Measurements from ENCODE around the gene PTPN9. TPM values are rescaled to one million over a fixed set of nuclear protein-coding genes. Genes with fewer than 3 reads are reported as not detected.
A peak's percentile ranks its signal among the peaks of the same experiment; 100 is the strongest.
"Not testable (repeated sequence)": the region's sequence is repeated elsewhere in the genome, so short reads cannot be mapped to it uniquely, and the experiment has no call there.

PTPN9 gene
- total RNA-seq, 1 experiment from 2014 or later: 42.2 TPM

GRCh38 chr15:75449585-75450306 is 129.4 kb downstream of the PTPN9 start:
- H3K27ac Mint-ChIP-seq: peak overlapping the region; percentile 95 to 99 (median 99); a peak in 4 of 7 replicates
- H3K27me3 ChIP-seq (ENCODE audit: insufficient read depth, low read length): no peaks in the 10 kb centered on the region
- H2AK5ac ChIP-seq (ENCODE audit: insufficient read length, low read length): no peak overlapping the region
- H3K4me2 ChIP-seq (ENCODE audit: insufficient read depth, insufficient read length, low read length): peak overlapping the region; percentile 53
- peaks cover 3 to 9% (median 9%) of the 10 kb centered on the region in 3 experiments; a peak in 5 of 7 replicates for H3K36me3 Mint-ChIP-seq (ENCODE audit: insufficient read depth in 1 of 3, low read depth in 3 of 3)
- no peak overlapping the region for H4K5ac ChIP-seq (ENCODE audit: insufficient read length, low read depth, low read length)
- H3K9me3 ChIP-seq (ENCODE audit: control insufficient read depth, low read depth, low read length): no peaks in the 10 kb centered on the region
- no peak overlapping the region for H2BK120ac ChIP-seq (ENCODE audit: low read depth, low read length, poor library complexity, severe bottlenecking)
- no peak overlapping the region for H3T11ph ChIP-seq (ENCODE audit: low read length)
- peaks cover 14 to 22% of the 10 kb centered on the region in 2 experiments for H3K4me1 Mint-ChIP-seq
- H4K91ac ChIP-seq (ENCODE audit: insufficient read length, low read depth, low read length): no peak overlapping the region
- peaks cover 3% of the 10 kb centered on the region for H3K79me1 ChIP-seq (ENCODE audit: insufficient read depth, low read depth, low read length, poor library complexity, severe bottlenecking)
- H3K27ac ChIP-seq (ENCODE audit: insufficient read length, low read depth, low read length): no peak overlapping the region
- WGBS (ENCODE audit: extremely low coverage, insufficient read length, low lambda C conversion rate): no CpG with 5 or more reads among the region's 14 CpGs
- H2BK15ac ChIP-seq (ENCODE audit: low read depth, low read length): no peak overlapping the region
- no peak for TF ChIP-seq CTCF (conservative IDR thresholded peaks at IDR 0.05)
- no peak overlapping the region for H3K4ac ChIP-seq (ENCODE audit: low read depth, low read length)
- H3K18ac ChIP-seq (ENCODE audit: insufficient read length, low read depth, low read length): no peak overlapping the region
- no peak overlapping the region for H2AFZ ChIP-seq (ENCODE audit: low read length)
- H3K79me2 ChIP-seq (ENCODE audit: insufficient read depth, low read length): peaks cover 35% of the 10 kb centered on the region; the same call in 1 of the 2 replicates
- H3K9ac ChIP-seq (ENCODE audit: extremely low read depth, insufficient read length, low read length): no peak overlapping the region
- H4K8ac ChIP-seq (replicated peaks; ENCODE audit: insufficient read length, low read depth, low read length): no peak overlapping the region
- H4K20me1 ChIP-seq (ENCODE audit: control insufficient read depth, insufficient read depth, insufficient read length): no peaks in the 10 kb centered on the region
- DNase-seq: no peak
- peaks cover 18% of the 10 kb centered on the region for H3K23me2 ChIP-seq (ENCODE audit: insufficient read length, low read depth, low read length, poor library complexity, severe bottlenecking)
- no peak overlapping the region for H2BK20ac ChIP-seq (ENCODE audit: low read depth, low read length, poor library complexity, severe bottlenecking)
- peaks cover 4% of the 10 kb centered on the region for H3K27me3 Mint-ChIP-seq (ENCODE audit: low read depth)
- H3K56ac ChIP-seq (ENCODE audit: insufficient read length, low read depth, low read length): no peak overlapping the region
- no peak overlapping the region for H3K14ac ChIP-seq (ENCODE audit: insufficient read depth, low read length)
- peak overlapping the region; percentile 96 to 99 for H3K4me3 Mint-ChIP-seq
- no peak overlapping the region for H3K23ac ChIP-seq (ENCODE audit: insufficient read length, low read depth, low read length)
- H2BK5ac ChIP-seq (ENCODE audit: insufficient read length, low read length): no peak overlapping the region
- no peaks in the 10 kb centered on the region; a peak in 1 of 5 replicates for H3K9me3 Mint-ChIP-seq
- no peaks in the 10 kb centered on the region for H3K4me1 ChIP-seq (ENCODE audit: insufficient read depth, low read length)
- no peak overlapping the region for H2BK12ac ChIP-seq (ENCODE audit: insufficient read length, low read depth, low read length)

GRCh38 chr15:75448171-75448570 is 130.9 kb downstream of the PTPN9 start:
- H3K23ac ChIP-seq (ENCODE audit: insufficient read length, low read depth, low read length); H3K9ac ChIP-seq (ENCODE audit: extremely low read depth, insufficient read length, low read length); H2BK5ac ChIP-seq (ENCODE audit: insufficient read length, low read length); H3K4me3 Mint-ChIP-seq; H2AFZ ChIP-seq (ENCODE audit: low read length); H3K14ac ChIP-seq (ENCODE audit: insufficient read depth, low read length); H3K4me1 ChIP-seq (ENCODE audit: insufficient read depth, low read length); H2BK20ac ChIP-seq (ENCODE audit: low read depth, low read length, poor library complexity, severe bottlenecking); H4K5ac ChIP-seq (ENCODE audit: insufficient read length, low read depth, low read length); H3K4me2 ChIP-seq (ENCODE audit: insufficient read depth, insufficient read length, low read length); H3K27me3 ChIP-seq (ENCODE audit: insufficient read depth, low read length); H2BK120ac ChIP-seq (ENCODE audit: low read depth, low read length, poor library complexity, severe bottlenecking); H3K27me3 Mint-ChIP-seq (ENCODE audit: low read depth); H4K20me1 ChIP-seq (ENCODE audit: control insufficient read depth, insufficient read depth, insufficient read length); H4K8ac ChIP-seq (replicated peaks; ENCODE audit: insufficient read length, low read depth, low read length); H2BK15ac ChIP-seq (ENCODE audit: low read depth, low read length); H3K27ac ChIP-seq (ENCODE audit: insufficient read length, low read depth, low read length); H4K91ac ChIP-seq (ENCODE audit: insufficient read length, low read depth, low read length); H3K4ac ChIP-seq (ENCODE audit: low read depth, low read length); H3K56ac ChIP-seq (ENCODE audit: insufficient read length, low read depth, low read length); H3K9me3 ChIP-seq (ENCODE audit: control insufficient read depth, low read depth, low read length); H3T11ph ChIP-seq (ENCODE audit: low read length); H3K79me1 ChIP-seq (ENCODE audit: insufficient read depth, low read depth, low read length, poor library complexity, severe bottlenecking); H3K18ac ChIP-seq (ENCODE audit: insufficient read length, low read depth, low read length); H3K9me3 Mint-ChIP-seq; H2AK5ac ChIP-seq (ENCODE audit: insufficient read length, low read length); H2BK12ac ChIP-seq (ENCODE audit: insufficient read length, low read depth, low read length): not testable (repeated sequence)
- peaks cover 14 to 22% of the 10 kb centered on the region in 2 experiments for H3K4me1 Mint-ChIP-seq
- H3K27ac Mint-ChIP-seq: 0 out of 7 replicates have a peak overlapping the region, but pooled peaks of 1 of the 3 experiments have one; percentile 28
- H3K36me3 Mint-ChIP-seq (ENCODE audit: insufficient read depth in 1 of 3, low read depth in 3 of 3): peaks cover 11 to 18% (median 17%) of the 10 kb centered on the region in 3 experiments; a peak in 6 of 7 replicates
- DNase-seq: peak; percentile 38
- peaks cover 12% of the 10 kb centered on the region for H3K23me2 ChIP-seq (ENCODE audit: insufficient read length, low read depth, low read length, poor library complexity, severe bottlenecking)
- no CpG with 5 or more reads among the region's 13 CpGs for WGBS (ENCODE audit: extremely low coverage, insufficient read length, low lambda C conversion rate)
- H3K79me2 ChIP-seq (ENCODE audit: insufficient read depth, low read length): peaks cover 41% of the 10 kb centered on the region; the same call in 1 of the 2 replicates

Measured in H9 (cell line).